Spleen (tissue), 11 donors: Measurements from ENCODE around the gene HBG1. TPM values are rescaled to one million over a fixed set of nuclear protein-coding genes. Genes with fewer than 3 reads are reported as not detected.

Source experiments
- DNase-seq: peaks from one replicate; pipeline ENCODE4 v3.0.0-alpha.2; 2020
- H3K27ac ChIP-seq, 8 donors: fragments of 200-600 bp; sonication (generic) in 7 of 8; 1 replicate in 4 of 8; 2 replicates in 4 of 8; pipeline versions ENCODE4 v1.5.0 to v1.8.0; 2016 to 2021; ENCODE audit warnings: inconsistent platforms in 4 of 8, mild to moderate bottlenecking in 4 of 8, moderate library complexity in 1 of 8
- H3K27me3 ChIP-seq, 7 donors: fragments of 200-600 bp; sonication (generic) in 6 of 7; replicated peaks in 1 of 7; 1 replicate in 4 of 7; 2 replicates in 3 of 7; pipeline versions ENCODE4 v1.5.0 to v1.8.0; 2016 to 2021; ENCODE audit warnings: inconsistent platforms in 3 of 7, mild to moderate bottlenecking in 1 of 7
- H3K36me3 ChIP-seq, 6 donors: fragments of 200-600 bp; sonication (generic) in 5 of 6; 1 replicate in 4 of 6; 2 replicates in 2 of 6; pipeline versions ENCODE4 v1.5.0 to v1.8.0; 2016 to 2021; ENCODE audit warnings: inconsistent platforms in 2 of 6
- H3K4me1 ChIP-seq, 6 donors: fragments of 200-600 bp; sonication (generic) in 5 of 6; 1 replicate in 3 of 6; 2 replicates in 3 of 6; pipeline versions ENCODE4 v1.5.0 to v1.8.0; 2016 to 2021; ENCODE audit warnings: inconsistent platforms in 3 of 6
- H3K4me3 ChIP-seq, 8 donors: fragments of 200-600 bp; sonication (generic) in 7 of 8; 1 replicate in 4 of 8; 2 replicates in 4 of 8; pipeline versions ENCODE4 v1.5.0 to v1.8.0; 2016 to 2021; ENCODE audit warnings: inconsistent platforms in 4 of 8, mild to moderate bottlenecking in 4 of 8, moderate library complexity in 2 of 8
- H3K9me3 ChIP-seq, 8 donors: fragments of 200-600 bp; sonication (generic) in 7 of 8; 1 replicate in 4 of 8; 2 replicates in 4 of 8; pipeline versions ENCODE4 v1.5.0 to v1.8.0; 2016 to 2021; ENCODE audit warnings: inconsistent platforms in 4 of 8
- POLR2A ChIP-seq, 3 donors: fragments of 450-650 bp; IDR thresholded peaks; one replicate each; pipeline ENCODE4 v1.5.1; 2017; ENCODE audit warnings: antibody characterized with exemption in 3 of 3, mild to moderate bottlenecking in 1 of 3
- POLR2AphosphoS5 ChIP-seq, 3 donors: sonication (generic); formaldehyde crosslinking; IDR thresholded peaks; one replicate each; pipeline ENCODE4 v1.5.1; 2017; ENCODE audit warnings: antibody characterized with exemption in 3 of 3
- WGBS, 5 donors: extraction: QIAGEN DNeasy Blood & Tissue Kit in 3 of 5; methylation state at CpG; one replicate each; pipeline versions ENCODE4 v1.1.5 to v1.1.7; 2013 to 2018; 5-methylcytosine and 5-hydroxymethylcytosine counted together
- intact Hi-C: fragments of 100-400 bp; cut with DNase I; formaldehyde crosslinking; loops from one replicate; pipeline ENCODE4 v1.15.0; 2023; ENCODE audit warnings: low total_unique reads
- polyA plus RNA-seq, 3 donors: library from polyadenylated mRNA; stranded (reverse); fragments of 200-250 nt; gene quantifications; one replicate each; pipeline ENCODE4 v1.2.1, GENCODE V29; 2013
- total RNA-seq, 7 donors: library from RNA; depleted of rRNA in 3 of 7; stranded (reverse); fragments of >200 nt in 3 of 7; fragmentation: NEBNext Ultra II Directional in 4 of 7; extraction: Animal tissue kit (Norgen Biotek cat#: 25700) in 4 of 7; gene quantifications; one replicate each; pipeline versions ENCODE4 v1.1.0 to v1.2.1, GENCODE V29; 2016 to 2021
- TF ChIP-seq, protein P1 (sequence below), 11 experiments: fragments of 200-600 bp in 7 of 11; fragments of 450-650 bp in 4 of 11; sonication (generic) in 4 of 11; IDR thresholded peaks in 8 of 11; conservative IDR thresholded peaks in 3 of 11; 1 replicate in 7 of 11; 2 replicates in 4 of 11; pipeline versions ENCODE4 v1.4.0 to v1.8.0; 2016 to 2021; ENCODE audit warnings: antibody characterized with exemption in 11 of 11, inconsistent platforms in 4 of 11, mild to moderate bottlenecking in 1 of 11
- donor health status: healthy with polysubstance abuse.
- donor health status: DM: no; HTN: no; CAD: no; lungs with moderate emphysema.
- donor health status: DM: no; HTN: no; CAD: no.
- donor health status: Bipolar disorder and iron deficiency.
- donor health status: healthy.
- donor health status: DM: no; HTN: no; CAD: no.
- donor health status: DM: yes; HTN: yes; CAD: no.

HBG1 gene
- total and polyA plus RNA-seq, 10 donors, result 0.21 to 15.0 (median 1.2) TPM; not detected in 7

DNA sequence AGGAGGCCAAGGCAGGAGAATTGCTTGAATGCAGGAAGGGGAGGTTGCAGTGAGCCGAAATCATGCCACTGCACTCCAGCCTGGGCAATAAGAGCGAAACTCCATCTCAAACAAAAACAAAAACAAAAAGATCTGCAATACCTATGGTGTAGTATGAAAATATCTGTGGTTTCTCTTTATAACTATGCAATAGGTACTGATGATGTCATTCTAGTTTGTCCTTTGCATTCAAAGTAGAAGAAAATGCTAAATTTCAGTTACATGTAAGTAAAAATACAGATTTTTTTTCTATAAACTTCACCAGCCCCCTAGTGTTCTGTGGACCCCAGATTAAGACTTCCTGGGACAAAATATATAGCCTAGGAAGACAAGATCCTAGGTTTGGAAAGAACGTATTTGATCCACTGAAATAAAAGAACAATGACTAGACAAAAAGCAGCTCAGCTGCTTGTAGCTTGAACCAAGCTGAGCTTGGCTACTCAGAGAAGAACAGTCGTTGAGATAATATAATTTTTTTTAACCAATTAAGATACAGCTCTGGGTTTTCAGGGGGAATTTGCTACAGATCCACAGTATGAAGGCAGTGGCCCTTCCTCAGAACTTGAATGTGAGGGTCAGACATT is 22.8 kb upstream of the HBG1 start:
- no peaks in the 10 kb centered on the region for H3K36me3 ChIP-seq
- H3K27ac ChIP-seq, result no peak overlapping the region
- H3K27me3 ChIP-seq, result no peaks in the 10 kb centered on the region
- TF ChIP-seq POLR2A (IDR thresholded peaks at IDR 0.05) (no peak), POLR2AphosphoS5 (IDR thresholded peaks at IDR 0.05) (no peak)
- TF ChIP-seq, protein P1, sequence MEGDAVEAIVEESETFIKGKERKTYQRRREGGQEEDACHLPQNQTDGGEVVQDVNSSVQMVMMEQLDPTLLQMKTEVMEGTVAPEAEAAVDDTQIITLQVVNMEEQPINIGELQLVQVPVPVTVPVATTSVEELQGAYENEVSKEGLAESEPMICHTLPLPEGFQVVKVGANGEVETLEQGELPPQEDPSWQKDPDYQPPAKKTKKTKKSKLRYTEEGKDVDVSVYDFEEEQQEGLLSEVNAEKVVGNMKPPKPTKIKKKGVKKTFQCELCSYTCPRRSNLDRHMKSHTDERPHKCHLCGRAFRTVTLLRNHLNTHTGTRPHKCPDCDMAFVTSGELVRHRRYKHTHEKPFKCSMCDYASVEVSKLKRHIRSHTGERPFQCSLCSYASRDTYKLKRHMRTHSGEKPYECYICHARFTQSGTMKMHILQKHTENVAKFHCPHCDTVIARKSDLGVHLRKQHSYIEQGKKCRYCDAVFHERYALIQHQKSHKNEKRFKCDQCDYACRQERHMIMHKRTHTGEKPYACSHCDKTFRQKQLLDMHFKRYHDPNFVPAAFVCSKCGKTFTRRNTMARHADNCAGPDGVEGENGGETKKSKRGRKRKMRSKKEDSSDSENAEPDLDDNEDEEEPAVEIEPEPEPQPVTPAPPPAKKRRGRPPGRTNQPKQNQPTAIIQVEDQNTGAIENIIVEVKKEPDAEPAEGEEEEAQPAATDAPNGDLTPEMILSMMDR (IDR thresholded peaks at IDR 0.05 in 8 of 11, conservative IDR thresholded peaks at IDR 0.05 in 3 of 11), result no peak
- intact Hi-C loops, result no loop called here
- no peak overlapping the region for H3K4me3 ChIP-seq
- H3K4me1 ChIP-seq, result no peaks in the 10 kb centered on the region
- H3K9me3 ChIP-seq, result no peaks in the 10 kb centered on the region
- 60 to 83% (median 68%) methylated on average over 4 of the region's 4 CpGs for WGBS, 5 donors
- DNase-seq, result no peak

DNA sequence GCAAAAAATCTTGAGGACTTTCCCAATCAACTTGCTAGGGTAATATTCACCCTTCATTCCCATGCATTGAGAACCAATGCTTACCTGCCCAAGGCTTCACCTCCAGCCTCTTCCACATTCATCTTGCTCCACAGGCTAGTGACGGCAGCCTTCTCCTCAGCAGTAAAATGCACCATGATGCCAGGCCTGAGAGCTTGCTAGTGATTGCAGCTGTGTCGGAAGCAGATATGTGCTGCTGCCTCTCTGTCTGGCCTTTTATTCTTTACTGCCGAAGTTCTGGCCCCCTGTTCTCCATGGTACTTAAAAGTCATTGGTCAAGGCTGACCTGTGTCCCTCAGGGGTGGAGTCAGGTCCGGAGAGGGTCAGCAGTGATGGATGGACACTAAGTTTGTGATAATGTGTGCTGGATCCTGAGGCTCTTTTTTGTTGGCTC is 20.1 kb upstream of the HBG1 start, which contains the start of gene HBE1:
HBE1 (minus strand) TSS at position 231 of the 433 bp plus-strand sequence; CDS start at position 176, 55 bp downstream.
- WGBS, 5 donors, result 39 to 80% (median 70%) methylated on average over 4 of the region's 4 CpGs
- TF ChIP-seq, protein P1 (IDR thresholded peaks at IDR 0.05 in 8 of 11, conservative IDR thresholded peaks at IDR 0.05 in 3 of 11), result no peak
- no peak for TF ChIP-seq POLR2AphosphoS5 (IDR thresholded peaks at IDR 0.05)
- TF ChIP-seq POLR2A (IDR thresholded peaks at IDR 0.05), result no peak
- intact Hi-C loops, result no loop called here
- Histone ChIP-seq H3K27me3 (no peaks in the 10 kb centered on the region), H3K36me3 (no peaks in the 10 kb centered on the region), H3K9me3 (no peaks in the 10 kb centered on the region), H3K4me3 (no peak within 1 kb of the TSS), H3K4me1 (no peaks in the 10 kb centered on the region), H3K27ac (no peak within 1 kb of the TSS)
- no peak for DNase-seq

DNA sequence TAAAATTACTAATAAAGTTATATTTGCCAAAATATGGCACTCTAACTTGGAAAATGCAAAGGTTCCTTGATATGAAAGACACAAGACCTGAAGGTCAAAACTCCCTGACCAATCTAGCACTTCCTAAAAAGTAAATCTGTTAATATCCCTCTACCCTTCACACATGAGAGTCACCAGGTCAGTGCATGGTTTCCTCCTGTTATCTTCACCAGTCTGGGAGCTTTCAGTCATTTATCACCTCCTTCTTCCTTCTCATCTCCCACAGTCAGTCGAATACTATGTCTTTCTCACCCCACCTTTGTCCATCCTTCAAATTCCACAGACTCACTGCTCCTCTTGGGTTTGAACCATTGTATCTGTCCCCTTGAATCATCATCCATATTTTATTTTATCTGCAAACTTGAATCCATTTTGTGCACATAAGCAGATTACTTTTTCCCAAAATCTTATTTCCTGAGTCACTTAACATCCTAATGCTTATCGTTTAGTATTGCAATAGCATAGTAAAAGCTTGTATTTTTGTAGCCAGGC is 17.4 kb upstream of the HBG1 start:
- Histone ChIP-seq H3K4me3 (no peak overlapping the region), H3K9me3 (peaks cover 0 to 2% (median 0%) of the 10 kb centered on the region in 8 donors), H3K27ac (no peak overlapping the region), H3K27me3 (no peaks in the 10 kb centered on the region), H3K36me3 (no peaks in the 10 kb centered on the region), H3K4me1 (no peaks in the 10 kb centered on the region)
- intact Hi-C loops, result no loop called here
- no peak for DNase-seq
- no peak for TF ChIP-seq POLR2AphosphoS5 (IDR thresholded peaks at IDR 0.05)
- TF ChIP-seq, protein P1 (IDR thresholded peaks at IDR 0.05 in 8 of 11, conservative IDR thresholded peaks at IDR 0.05 in 3 of 11), result no peak
- TF ChIP-seq POLR2A (IDR thresholded peaks at IDR 0.05), result no peak
- WGBS, 5 donors, result 69 to 87% (median 77%) methylated on average over 2 of the region's 2 CpGs

GRCh38 chr11:5266609-5267008 is 17.0 kb upstream of the HBG1 start:
- TF ChIP-seq, protein P1 (IDR thresholded peaks at IDR 0.05 in 8 of 11, conservative IDR thresholded peaks at IDR 0.05 in 3 of 11), result no peak
- no peak for TF ChIP-seq POLR2A (IDR thresholded peaks at IDR 0.05)
- no peak for TF ChIP-seq POLR2AphosphoS5 (IDR thresholded peaks at IDR 0.05)
- H3K27me3 ChIP-seq, result no peaks in the 10 kb centered on the region
- intact Hi-C loops, result no loop called here
- H3K4me1 ChIP-seq, result no peaks in the 10 kb centered on the region
- DNase-seq, result no peak
- no peak overlapping the region for H3K27ac ChIP-seq
- no peak overlapping the region for H3K4me3 ChIP-seq
- H3K36me3 ChIP-seq, result no peaks in the 10 kb centered on the region
- H3K9me3 ChIP-seq, result peaks cover 0 to 5% (median 0%) of the 10 kb centered on the region in 8 donors
